Measurements from ENCODE around the gene AMPH.

AMPH gene

DNA sequence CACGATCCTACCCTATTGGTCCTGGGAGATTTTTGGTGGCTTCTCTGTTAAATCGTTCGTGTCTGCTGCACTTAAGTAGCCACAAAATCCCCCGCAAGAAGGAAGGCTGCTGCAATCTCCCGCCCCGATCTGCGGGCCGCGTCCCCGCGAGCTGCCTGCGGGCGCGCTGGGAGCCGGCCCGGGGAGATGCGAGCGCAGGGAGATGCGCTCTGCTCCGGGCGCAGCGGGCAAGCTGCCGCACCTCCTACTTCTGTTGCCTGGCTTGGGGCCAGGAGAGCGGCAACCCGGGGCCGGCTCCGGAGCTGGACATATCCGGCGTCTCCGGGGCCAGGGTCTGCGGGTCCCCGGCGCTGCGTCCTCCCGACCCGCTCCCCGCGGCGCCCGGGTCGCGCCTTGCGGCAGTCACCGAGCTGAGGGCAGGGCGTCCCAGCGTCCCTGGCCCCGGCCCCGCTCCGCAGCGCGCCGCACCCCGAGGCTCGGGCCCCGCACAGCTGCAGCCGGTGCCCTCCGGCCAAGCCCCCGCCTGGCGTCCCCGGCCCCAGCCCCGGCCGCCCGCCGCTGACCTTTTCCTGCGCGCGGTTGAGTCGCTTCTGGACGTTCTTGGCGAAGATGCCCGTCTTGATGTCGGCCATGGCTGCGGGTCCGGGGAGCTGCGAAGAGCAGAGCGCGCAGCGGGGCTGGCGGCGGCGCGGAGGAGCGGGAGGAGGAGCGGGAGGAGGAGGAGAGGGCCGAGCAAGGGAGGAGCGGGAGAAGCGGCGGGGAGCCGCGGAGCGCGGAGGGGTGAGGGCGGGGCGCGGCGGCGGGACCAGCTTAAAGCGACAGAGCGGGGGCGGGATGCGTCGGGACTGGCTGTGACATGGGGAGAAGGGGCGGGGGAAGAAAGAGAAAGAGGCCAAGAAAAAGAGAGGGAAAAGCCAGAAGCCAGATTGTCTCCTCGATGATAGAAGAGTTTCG is at the start of gene AMPH:
TSS of gene AMPH (minus strand) at position 654 of the 954 bp plus-strand sequence. CDS start at position 632, 22 bp downstream.
- no peak for DNase-seq

DNA sequence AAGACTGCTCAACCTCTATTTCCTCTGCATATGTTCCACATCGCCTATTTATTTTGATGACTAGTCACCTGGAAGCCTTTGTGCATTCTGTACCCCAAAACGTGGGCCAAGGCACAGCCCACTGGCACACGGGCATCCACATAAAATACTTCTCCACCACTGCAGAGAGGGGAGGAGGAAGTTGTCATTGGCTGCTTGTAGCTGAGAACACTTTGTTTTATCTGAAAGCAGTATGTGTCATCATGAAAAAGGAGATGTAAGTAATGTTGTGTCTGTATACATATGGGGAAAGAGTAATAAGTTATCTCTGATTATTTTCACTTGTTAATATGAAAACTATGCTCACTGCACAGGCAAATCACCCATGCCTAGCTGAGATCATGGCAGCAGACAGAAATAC is 48.2 kb upstream of the AMPH start:
- DNase-seq, result no peak

DNA sequence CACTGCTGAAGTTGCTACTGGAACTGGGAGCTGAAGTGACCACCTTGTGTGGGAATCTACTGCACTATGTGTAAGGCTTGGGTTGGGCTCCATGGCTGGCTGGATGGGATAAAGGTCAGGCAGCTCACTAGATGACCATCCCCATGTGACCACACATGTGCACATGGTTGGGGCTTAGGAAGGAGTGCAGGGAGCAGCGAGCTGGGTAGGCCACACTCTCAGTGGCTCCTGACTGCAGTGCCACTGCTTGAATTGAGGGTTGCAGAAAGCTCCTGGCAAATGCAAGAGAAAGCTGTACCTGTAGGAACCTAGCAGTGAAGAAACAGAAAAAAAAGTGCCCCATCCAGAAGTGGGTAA is 47.5 kb upstream of the AMPH start:
- no peak for DNase-seq

DNA sequence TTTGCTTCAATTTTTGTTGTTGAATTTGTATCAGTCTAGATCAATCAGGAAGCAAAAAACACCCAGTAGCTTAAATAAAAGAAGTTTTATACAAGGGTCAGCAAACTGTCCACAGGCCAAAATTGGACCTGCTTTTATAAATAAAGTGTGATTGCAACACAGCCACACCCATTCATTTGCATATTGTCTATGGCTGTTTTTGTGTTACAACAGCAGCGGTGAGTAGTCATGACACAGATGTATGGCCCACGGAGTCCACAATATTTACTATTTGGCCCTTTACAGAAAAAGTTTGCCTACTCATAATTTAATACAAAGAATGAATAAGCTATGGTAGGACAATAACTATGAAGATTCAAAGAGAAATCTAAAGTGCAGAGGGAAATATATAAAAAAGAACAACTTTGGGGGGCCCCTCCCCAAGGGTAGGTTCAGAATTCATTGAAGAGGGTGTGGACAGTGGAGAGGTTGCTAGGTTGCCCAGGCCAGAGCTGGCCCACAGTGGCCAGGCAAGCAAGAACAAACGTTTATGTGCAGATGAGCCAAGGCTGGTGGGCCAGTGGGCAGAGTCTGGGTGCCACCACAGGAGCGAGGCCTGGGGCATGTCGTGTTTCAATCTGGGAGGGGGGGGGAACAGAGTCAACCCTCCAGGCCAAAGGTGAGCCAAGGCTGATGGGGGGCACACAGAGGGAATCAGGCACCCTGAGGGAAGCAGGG is 47.0 kb upstream of the AMPH start:
- no peak for DNase-seq

DNA sequence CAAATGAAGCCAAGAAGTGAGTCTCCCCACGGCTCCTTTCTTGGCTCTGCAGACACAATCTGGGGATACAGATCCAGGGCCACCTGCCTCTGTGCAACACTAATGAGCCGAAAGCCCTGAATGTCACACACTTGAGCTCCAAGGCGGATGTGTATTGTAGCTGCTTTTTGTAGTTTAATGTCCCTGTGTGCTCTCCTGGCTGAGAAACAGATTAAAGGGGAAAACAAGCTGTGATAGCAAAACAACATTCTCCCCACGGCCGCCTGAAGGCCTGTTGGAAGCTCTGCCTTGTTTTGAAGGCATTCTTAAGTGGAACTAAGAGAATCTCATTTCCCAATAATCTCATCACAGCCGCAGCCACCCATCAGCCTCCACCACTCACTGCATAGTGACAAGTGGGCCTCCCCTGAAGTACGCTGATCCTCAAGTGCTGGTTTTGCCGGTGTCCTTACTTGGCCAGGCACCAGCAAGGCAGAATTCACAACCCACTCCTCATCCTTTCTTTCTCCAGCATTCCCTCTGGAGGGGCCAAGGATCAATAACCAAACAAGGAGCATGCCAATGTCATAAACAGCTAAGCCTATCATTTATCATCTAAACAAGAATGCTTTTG is 44.4 kb upstream of the AMPH start:
- no peak for DNase-seq

DNA sequence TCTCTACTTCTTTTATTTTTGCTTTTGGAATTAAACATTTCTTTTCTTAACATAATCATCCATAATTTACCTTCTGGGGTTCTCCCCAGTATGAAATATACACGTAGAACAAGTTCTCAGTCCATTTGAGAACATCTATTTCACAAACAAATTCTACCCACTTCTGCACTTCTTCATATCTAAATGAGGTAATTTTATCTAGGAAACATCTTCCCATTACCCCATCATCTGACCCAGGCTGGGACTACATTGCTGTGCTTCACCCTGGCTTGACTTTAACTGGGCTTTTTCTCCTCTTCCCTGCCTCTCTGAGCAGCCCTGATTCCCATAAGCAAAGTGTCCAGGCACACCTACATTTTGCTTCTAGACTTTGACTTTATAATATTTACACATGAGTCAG is 43.3 kb upstream of the AMPH start:
- no peak for DNase-seq

DNA sequence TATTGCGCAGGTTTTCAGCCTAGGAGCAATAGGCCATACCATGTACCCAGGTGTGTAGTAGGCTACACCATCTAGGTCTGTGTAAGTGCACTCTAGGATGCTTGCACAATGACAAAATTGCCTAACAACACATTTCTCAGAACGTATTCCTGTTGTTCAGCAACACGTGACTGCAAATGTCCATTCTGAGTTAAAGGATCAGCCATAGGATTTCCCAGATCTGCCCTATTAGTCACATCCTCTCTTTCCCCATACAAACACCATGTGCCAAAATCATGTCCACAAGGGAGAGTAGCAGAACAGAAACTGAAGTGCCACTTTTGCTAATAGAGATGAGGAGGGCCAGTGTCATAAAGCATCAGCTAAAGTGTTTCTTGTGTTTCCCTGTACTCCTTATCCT is 42.6 kb upstream of the AMPH start:
- DNase-seq, result no peak

DNA sequence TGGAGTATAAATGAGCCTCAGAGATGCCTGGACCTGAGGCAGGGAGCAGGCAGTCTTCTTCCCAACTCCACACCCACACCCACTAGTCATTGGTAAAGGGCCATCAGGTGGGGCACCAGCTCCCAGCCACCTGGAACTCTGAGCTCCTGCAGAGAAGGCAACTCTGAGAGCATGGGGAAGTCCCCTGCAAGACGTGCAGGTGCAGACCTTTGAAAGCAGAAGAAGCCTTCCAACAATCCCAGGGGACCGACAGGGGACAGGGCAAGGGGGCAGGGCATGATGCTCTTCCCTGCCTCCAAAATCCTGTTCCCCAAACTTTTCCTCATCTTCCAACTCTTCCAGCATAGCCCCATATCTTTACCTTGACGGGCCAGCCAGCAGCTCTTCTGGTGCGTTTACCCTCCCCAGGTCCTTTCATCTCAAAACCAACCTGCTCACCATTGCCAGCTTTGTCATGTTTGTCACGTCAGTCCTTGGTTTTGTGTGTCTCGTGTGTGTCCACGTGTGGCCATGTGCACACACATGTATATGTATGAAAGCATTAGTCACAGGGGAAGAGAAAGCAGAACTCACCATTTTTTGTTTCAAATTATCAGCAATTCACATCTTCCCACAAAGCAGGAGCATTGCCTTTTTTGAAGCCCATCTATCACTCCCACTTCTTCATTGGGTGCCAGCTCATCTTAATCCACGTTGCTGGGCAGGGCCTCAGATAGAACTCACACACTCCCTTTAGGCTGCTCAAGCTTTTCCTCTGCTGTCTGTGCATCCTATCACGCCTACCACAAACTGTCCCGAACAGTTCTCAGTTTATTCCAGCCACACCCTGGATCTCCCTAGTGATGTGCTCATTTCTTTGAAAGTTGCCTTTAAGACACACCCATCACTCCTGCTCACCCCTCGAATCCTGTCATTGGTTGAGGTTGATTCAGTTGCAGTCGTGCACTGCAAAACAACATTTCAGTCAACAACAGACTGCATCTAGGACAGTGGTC is 41.0 kb upstream of the AMPH start:
- no peak for DNase-seq

DNA sequence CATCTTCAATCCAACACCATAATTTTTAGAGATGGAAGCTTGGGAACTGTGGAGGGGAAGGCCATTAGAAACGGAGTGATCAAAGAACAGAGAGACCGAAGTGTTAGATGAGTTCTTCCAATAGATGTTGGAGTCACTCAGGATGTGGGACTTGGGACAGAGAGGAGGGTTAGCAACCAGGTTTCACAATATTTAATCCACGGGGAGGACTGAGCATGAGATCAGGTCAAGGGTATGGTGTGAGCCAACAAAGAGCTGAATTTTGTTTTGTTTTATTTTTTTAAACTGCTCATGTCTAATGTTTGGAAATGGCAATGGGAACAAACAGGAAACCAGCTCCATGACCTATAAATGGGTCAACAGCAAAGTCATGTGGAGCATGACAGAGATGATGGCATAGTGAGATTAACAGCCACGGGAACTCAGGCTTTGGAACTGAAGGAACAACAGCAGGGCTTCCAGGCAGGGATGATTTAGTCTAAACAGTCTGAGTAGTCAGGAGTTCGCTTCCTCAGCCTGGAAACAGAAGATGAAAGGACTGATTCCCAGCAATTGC is 38.9 kb upstream of the AMPH start:
- no peak for DNase-seq

DNA sequence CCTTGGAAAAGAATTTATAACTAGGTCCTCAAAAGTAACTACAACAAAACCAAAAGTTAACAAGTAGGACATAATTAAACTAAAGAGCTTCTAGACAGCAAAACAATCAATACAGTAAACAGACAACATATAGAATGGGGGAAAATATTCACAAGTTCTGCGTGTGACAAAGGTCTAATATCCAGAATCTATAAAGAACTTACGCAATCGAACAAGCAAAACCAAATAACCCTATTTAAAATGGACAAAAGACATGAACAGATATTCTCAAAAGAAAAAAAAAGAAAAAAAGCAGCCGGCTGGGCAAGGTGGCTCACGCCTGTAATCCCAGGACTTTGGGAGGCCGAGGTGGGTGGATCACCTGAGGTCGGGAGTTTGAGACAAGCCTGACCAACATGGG is 33.8 kb upstream of the AMPH start:
- no peak for DNase-seq

DNA sequence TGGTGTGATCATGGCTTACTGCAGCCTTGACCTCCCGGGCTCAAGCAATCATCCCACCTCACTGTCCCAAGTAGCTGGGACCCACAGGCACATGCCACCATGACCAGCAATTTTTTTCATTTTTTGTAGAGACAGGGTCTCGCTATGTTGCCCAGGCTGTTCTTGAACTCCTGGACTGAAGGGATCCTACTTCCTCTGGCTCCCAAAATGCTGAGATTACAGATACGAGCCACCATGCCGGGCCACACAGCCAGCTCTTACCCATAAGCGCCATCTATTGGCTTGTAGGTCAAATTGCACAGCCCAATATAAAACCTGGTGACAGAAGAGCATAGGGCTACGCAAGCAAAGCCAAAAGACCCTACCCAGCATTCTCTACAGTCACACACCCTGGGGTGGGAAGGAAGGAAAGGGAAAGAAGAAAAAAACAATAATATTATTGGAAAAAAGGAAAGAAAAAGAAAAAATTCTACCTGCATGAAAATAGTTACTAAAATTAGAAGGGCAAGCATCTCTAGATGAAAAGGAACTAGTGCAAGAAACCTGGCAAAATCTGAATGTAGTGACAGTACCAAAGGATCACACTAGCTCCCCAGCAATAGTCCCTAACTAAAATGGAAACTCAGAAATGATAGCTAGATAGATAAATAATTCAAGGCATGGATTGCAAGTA is 29.4 kb upstream of the AMPH start:
- DNase-seq, result no peak

DNA sequence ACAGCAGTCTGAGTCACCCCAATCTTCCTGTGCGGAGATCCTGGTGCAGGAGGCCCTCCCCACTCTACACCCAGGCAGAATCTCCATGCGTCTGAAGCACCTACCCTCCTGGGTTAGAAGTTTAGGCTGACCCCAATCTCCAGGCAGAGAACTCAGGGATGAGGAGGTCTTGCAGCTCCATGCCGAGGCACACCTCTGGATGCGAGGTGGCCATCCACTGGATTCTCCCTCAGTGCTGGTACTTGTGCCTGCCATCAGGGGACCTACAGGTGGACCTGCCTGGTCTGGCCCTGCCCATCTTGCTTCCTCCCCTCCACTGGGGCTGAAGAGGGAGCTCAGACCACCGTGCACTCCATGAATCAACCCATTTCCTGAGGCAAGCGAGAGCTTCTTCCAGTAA is 28.8 kb upstream of the AMPH start:
- DNase-seq, result no peak

DNA sequence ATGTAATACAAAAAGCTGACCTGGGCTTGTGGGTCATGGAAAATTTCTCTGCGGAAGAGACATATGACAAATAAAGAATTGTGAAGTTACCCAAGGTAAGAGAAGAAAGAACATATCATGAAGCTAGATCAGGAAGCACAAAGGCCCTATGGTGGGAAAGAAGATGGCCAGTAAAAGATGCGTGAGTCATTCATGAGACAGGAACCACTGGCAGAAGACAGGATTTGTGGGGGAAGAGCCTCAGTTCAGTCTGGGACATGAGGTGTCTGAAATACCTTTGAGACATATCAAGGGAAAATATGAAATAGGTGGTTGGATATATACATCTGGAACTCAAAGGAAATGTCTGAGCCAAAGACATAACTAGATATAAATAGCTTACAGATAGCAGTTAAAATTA is 27.7 kb upstream of the AMPH start:
- no peak for DNase-seq

DNA sequence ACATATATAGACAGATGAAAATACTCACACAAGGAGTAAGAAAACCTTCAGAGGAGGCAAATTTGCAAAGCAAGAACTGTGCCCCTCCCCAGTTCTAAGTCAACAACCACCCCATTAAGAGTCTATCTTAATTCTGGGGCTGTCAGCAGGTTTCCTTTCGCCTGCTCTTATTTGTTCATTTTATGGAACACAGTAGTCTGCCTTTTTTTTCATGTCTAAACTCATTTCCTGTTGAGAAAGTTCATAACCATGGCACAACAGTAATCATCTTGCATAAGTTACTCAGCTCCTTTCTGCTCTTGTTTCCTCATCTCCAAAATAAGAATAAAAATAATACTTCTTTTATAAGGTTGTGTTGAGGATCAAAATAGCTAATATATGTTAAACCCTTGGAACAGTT is 25.8 kb upstream of the AMPH start:
- peak; percentile 4 for DNase-seq

DNA sequence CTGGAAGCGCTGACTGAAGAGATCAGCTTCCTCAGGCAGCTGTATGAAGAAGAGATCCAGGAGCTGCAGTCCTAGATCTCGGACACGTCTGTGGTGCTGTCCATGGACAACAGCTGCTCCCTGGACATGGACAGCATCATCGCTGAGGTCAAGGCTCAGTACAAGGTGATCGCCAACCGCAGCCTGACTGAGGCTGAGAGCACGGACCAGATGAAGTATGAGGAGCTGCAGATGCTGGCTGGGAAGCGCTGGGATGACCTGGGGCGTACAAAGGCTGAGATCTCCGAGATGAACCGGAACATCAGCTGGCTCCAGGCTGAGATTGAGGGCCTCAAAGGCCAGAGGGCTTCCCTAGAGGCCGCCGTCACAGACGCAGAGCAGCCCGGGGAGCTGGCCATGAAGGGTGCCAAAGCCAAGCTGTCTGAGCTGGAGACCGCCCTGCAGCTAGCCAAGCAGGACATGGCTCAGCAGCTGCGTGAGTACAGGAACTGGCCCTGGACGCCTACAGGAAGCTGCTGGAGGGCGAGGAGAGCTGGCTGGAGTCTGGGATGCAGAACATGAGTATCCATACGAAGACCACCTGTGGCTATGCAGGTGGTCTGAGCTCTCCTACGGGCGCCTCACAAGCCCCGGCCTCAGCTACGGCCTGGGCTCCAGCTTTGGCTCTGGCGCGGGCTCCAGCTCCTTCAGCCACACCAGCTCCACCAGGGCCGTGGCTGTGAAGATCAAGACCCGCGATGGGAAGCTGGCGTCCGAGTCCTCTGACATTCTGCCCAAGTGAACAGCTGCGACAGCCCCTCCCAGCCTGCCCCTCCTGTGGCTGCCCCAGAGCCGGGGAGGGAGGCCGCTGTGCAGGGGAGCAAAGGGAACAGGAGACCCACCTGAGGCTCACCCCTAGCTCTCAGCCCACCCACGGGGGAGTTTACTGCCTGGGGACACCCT is 24.9 kb upstream of the AMPH start:
- no peak for DNase-seq

DNA sequence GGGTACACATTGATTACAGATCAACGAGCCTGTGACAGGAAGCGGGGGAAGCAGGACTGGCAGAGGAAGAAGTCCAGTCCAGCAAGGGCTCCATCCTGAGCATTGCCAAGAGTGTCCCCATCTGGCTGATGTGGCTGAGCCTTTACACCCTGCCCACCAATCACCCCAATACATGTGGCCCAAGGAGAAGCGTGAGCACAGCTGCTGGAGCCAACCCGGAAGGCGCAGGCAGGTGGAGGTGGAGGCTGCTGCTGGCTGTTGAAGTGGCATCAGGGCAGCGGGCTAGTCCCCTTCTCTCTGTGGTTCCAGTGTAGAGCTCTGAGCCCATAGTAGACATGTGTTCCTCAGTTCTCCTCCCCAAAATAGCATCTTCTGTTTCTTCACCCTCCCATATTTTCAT is 6.8 kb upstream of the AMPH start:
- no peak for DNase-seq

DNA sequence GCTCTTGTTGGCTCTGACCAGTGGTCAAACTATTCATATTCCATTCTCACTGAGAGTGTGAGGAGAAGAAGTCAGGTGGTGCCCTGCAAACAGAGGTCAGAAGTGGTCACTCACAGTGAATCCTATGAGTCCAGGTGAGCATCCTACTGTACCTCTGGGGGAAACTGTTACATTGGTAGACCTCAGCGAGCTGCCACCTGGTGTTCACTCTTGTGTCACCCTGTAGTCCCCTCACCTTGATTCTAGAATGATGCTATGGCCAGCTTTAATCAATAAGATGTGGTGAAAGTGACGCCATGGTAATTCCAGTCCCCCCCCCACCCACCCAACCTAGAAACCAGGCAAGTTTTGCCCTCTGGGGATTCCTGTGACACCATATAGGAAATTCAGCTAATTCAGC is 1.2 kb upstream of the AMPH start:
- no peak for DNase-seq

DNA sequence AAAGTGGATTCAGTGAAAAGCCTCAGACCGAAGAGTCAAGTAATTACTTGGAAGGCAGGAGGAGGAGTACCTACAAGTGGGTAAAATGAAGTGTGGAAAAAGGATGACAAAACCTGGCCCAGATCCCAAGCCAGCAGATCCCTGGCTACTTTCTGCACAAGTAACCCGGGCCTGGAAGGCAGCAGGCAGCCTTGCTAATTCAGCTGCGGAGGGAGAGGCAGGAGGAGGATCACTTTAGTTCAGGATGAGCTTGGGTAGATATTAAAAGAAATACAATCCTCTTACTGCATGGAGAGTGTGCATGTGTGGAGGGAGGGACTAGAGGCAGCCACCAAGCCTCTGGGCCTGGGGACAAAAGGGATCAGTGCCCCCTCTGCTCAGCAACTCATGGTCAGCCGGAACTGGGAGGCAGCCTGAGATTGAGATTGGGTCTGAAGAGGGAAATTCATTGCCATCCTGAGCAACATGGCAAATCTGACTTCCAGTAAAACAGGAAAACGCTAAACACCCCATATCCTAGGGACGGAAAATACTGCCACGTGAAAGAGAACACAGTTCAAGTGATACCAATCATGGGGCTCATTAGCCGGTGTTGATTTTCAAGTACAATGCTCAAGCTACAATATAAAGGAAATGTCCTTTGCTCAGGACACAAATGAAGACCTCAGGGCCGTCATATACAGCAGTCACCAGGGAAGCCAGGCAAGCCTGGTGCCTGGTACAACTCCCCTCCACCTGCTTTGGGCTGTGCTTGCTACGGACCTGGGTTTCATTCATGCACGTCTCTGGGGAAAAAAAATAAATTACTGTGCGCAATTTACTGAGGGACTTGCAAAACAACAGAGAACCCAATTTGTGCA is 1.3 kb downstream of the AMPH start:
- DNase-seq, result no peak

DNA sequence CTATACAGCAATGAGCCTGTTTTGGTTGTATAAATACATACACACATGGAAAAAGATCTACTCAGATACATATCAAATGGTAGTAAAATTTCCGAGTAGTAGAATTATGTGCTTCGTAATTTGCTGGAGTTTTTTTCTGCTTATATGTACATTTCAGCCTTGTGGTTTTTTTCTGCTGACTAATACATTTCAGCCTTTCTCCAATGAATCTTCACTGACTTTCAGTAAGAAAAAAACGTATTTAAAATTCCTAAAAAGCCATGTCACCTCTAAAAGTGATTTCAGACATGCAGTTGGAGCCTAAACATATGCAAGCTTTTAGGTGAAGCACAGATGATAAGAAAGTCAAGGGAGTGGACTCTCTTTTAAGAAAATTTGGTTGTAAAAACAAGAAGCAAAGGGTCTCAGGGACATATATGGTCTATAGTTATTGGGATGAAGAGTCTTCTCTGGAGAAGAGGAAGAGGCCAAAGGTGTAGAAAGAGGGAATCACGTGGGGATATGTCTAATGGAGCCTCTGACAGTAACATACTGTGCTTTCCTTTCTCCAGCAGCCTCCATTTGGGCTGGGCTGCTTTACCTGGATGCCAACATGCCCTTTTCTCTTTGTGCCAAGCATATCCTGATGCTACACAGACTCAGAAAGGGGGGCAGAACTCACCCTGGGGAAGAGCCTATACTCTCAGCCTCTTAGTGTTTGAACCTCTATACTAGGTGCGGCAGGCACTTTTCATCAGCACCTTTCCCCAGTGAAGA is 2.4 kb downstream of the AMPH start:
- DNase-seq, result no peak
